ENCODE data around the gene TESMIN.
A peak's percentile ranks its signal among the peaks of the same experiment; 100 is the strongest.

The TESMIN gene

GRCh38 chr11:68687986-68688385 is 63.3 kb downstream of the TESMIN start:
- no peak for TF ChIP-seq CTCF (conservative IDR thresholded peaks at IDR 0.05)
- no peak overlapping the region for H3K27ac ChIP-seq

- no peak overlapping the region for H3K27ac ChIP-seq
- no peak for TF ChIP-seq CTCF (conservative IDR thresholded peaks at IDR 0.05)
Observed at GRCh38 chr11:68687311-68687710, 64.0 kb downstream of the TESMIN start.

- H3K27ac ChIP-seq: no peak overlapping the region
- no peak for TF ChIP-seq CTCF (conservative IDR thresholded peaks at IDR 0.05)
Observed at GRCh38 chr11:68686486-68686885, 64.8 kb downstream of the TESMIN start.

DNA sequence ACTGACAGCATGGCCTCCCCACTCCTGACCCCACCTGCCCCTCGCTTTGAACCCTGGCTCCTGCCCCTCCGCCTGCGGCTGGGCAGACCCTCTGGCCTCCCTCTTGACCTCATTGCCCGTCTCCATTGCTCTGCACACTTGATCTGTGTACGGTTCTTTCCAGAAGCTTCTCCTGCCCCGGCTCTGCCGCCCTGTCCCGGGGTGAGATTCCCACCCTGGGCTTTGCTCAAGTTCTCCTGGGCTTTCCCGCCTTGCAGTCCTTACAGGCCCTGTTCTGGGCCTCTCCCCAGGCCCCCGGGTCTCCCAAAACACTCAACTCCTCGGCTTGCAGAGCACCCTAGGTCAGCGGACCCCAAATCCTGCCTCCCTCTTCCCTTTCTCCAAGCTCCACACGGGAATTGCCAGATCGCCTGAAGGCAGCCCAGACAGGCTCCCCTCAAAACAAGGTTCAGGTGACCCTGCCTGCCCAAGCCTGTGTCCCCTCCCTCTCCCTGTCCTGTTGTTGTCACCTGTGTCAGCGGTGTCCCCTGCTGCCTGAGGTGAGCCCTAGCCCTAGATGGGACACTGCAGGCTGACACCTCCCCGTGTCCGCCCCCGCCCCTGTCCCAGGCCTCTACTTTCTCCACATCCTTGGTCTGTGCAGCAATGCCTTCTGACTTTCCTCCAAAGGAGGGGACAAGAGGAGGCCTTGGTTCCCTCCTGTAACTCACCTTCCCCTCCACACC is 65.5 kb downstream of the TESMIN start:
- TF ChIP-seq CTCF (conservative IDR thresholded peaks at IDR 0.05): no peak
- H3K27ac ChIP-seq: no peak overlapping the region

- no peak for TF ChIP-seq CTCF (conservative IDR thresholded peaks at IDR 0.05)
- H3K27ac ChIP-seq: peak within 1 kb of the TSS; percentile 74; the same call in 1 of the 2 replicates
Observed at GRCh38 chr11:68684385-68685356, 66.6 kb downstream of the TESMIN start, which contains the start of gene GAL. Gene GAL (plus strand): TSS chr11:68684544. CDS start chr11:68684924, 380 bp downstream.

- no peak for TF ChIP-seq CTCF (conservative IDR thresholded peaks at IDR 0.05)
- H3K27ac ChIP-seq: peak overlapping the region; percentile 74; the same call in 1 of the 2 replicates
Observed at GRCh38 chr11:68683536-68684384, 67.6 kb downstream of the TESMIN start.

Measured in VCaP (cell line).